HL-60/S4 treated with phorbol 12-myristate 13-acetate at 8.2 ng/mL for 4 days and 3 days (cell line): ENCODE data around the gene C1orf115.
"Not testable (repeated sequence)": the region's sequence is repeated elsewhere in the genome, so short reads cannot be mapped to it uniquely, and the experiment has no call there.

Experiments used
- in situ Hi-C: fragments of 300-500 bp; cut with MboI; formaldehyde crosslinking; loops from 2 replicates; pipeline ENCODE4 v1.15.0; 2022; ENCODE audit warnings: low sequenced_read_pairs

The C1orf115 gene

DNA sequence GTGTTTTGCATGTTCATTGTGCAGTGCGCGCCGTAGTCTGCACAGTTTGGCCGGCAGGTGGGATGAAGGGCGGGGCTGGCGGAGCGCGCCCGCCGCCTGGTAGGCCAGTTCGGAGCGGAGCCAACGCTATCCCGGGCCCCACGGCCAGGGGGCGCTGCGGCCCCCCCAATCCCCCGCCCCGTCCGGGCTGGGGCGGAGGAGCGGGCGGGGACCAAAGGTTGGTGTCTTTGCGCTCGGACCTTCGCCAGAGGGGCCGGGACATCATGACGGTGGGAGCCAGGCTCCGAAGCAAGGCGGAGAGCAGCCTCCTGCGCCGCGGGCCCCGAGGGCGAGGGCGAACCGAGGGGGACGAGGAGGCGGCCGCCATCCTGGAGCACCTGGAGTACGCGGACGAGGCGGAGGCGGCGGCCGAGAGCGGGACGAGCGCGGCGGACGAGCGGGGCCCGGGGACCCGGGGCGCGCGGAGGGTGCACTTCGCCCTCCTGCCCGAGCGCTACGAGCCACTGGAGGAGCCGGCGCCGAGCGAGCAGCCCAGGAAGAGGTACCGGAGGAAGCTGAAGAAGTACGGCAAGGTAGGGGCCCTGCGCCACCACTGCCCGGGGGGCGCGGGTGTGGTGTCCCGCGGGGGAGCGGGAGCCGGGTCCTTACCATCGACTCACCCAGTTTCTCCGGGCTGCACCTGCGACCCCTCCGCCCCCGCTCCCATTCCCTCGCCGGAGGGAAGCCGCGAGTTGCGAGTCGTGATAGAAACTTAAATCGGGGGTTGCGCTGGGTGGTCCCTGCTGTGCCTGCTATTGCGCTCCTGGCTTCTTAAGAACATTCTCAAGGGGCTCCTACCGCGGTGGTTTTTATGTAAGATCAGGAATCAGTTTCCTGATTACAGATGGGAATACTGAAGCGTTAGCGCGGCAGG, at the start of gene C1orf115:
Gene C1orf115 (plus strand): TSS at position 224 of the 913 bp plus-strand sequence. CDS start 40 bp downstream, at position 264.
- in situ Hi-C loops, result no loop called here

GRCh38 chr1:220642285-220642684, 47.9 kb upstream of the C1orf115 start:
- in situ Hi-C loops, result no loop called here

- in situ Hi-C loops, result no loop called here
Measured at GRCh38 chr1:220652995-220653394, 37.2 kb upstream of the C1orf115 start.

DNA sequence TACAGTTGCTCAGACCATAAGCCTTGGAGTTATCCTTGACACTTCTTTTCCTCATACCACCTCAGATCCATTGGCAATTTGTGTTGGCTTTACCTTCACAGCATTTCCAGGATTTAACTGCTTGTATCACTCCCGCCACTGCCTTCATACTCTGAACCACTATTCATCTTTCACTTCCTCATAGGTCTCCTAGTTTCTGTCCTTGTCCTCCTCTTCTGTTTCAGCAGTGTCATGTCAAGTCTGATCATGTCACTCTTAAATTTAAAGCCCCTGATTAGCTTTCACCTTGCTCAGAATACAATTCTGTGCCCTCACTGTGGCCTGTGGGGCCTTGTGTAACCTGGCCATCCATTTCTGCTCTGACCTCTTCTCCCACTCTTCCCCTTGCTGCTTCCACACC, 34.7 kb upstream of the C1orf115 start:
- in situ Hi-C loops, result no loop called here

GRCh38 chr1:220655961-220656740, 34.0 kb upstream of the C1orf115 start:
- in situ Hi-C loops, result no loop called here

DNA sequence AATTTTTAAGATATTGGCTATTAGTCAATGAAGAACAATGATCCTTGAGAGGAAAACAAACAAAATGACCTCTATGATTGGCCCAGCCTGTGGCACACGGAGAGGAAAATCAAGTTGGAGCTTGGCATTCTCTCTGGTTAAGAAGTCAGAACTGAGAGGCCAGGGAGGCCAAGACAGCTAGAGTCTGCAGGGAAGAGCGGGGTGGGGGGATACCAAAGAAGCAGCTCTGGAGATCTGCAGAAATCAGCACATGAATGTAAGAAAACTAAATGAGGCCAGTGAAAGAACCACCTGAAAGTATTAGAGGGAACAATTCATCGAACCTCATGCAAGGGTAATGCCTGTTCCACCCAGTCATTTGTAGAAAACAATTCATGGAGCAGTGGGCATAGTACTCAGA, 23.8 kb upstream of the C1orf115 start:
- in situ Hi-C loops, result no loop called here

- in situ Hi-C loops, result no loop called here
Measured at GRCh38 chr1:220669005-220669404, 21.2 kb upstream of the C1orf115 start.

- in situ Hi-C loops, result no loop called here
Measured at GRCh38 chr1:220670365-220670764, 19.8 kb upstream of the C1orf115 start.

DNA sequence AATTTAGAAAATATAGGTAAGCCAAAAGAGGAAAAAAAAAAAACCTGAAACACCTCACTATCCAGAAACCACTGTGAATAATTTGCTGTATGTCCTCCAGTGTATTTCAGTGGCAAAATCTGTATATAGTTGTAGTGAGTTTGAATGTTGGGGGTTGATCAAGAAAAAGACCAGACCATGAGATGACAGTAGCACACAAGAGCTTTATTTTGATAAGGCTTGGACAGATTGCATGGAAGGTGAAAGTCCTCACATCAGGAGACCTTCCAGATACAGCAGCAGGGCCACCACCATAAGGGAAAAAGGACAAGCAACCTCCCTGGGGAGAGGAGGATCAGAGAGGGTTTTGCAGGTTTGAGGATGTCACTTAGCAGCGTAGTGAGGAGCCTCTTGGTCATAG, 16.2 kb upstream of the C1orf115 start:
- in situ Hi-C loops, result no loop called here

DNA sequence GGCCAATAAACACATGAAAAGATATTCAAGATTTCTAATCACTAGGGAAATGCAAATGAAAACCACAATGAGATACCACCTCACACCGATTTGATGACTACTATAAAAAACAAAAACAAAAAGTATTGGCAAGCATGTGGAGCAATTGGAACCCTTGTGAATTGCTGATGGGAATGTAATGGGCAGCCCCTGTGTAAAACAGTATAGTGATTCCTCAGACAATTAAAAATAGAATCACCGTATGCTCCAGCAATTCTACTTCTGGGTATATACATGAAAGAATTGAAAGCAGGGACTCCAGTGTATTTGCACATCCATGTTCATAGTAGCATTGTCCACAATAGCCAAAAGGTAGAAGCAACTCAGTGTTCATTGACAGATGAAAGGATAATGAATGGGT, 12.9 kb upstream of the C1orf115 start:
- in situ Hi-C loops, result no loop called here

DNA sequence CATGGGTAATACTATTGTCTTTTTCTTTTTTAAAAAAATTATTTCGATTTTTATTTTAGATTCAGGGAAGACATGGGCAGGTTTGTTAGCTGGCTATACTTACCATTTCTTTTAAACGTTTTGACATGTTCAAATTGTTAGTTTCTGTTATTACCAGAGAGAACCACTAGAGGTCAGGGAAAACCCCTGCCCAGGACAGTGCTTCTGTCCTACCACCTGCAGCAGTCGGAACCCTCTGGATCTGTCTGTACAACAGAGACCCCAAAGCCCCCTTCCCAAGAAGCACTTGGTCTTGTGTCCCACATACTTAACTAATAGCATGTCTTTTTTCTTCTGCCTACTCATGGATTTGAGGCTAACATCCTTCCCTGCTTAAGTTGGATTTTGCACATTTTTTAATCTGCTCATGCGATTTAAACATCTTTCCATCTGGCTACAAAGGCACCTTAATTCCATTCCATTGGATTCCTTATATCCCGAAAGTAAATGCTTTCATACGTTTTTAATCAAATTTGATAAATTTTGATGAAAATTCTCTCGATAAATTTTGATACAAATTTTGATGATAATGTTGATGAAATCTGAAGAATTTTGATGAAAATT, 10.0 kb upstream of the C1orf115 start:
- in situ Hi-C loops, result no loop called here

DNA sequence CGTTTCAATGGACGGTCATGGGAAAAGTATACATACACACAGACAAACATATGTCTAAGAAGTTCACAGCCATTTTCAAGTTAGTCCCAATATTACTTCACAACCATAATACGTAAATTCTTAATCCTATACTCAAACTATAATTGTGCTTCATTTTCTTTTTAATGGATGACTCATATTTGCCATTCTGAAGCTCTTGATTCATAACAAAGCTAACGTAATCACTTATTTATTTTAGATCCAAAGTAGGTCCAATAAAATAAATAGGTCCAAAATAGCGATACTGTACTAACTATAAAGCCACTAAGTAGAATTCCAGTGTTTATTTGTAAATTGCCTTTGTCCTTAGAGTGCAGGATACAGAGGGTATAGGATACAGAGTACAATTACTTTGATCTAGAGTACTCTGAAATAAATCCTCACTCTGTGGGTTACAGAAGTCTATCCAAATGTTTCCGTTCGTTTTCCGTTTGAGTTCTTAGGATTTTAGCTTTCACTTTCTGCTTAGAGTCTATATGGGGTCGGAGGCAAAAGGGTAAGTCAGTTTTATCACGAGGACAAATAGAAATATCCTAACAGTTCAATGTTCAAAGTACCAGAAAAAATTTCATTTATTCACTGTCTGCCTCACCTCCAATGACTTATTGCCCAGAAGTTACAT, 8.8 kb upstream of the C1orf115 start:
- in situ Hi-C loops, result no loop called here

DNA sequence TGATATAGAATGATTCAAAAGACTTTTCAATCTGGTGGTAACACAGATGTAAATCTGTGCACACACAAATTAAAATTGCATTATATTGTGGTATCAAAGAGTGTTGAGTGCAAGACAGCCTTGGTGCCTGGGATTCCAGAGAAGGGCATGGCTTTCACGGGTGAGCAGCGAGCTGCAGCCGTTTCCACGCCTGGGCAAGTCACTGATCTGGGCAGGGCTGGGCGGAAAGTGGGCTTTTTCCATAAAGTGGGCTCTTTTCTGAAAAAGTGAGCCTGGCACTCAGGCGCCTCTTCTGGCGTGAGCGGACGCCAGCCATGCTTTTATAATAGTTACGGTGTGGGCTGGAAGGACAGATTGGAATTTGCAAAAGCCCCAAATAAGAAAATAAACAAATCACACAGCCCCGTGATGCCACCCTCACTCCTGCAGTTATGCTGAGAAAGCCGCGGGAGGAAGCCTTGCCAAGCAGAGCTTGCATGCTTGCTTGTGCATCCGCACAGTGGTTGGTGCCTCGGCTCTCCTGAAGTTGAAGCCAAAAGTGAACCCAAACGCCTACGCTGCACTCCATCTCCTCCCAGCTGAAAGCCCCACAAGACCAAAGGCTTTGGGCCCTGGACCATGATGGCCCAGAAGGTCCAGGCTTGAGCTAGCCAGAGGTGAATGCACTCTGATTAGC, 7.1 kb upstream of the C1orf115 start:
- in situ Hi-C loops, result no loop called here

- in situ Hi-C loops, result not testable (repeated sequence)
Measured at GRCh38 chr1:220683716-220684115, 6.4 kb upstream of the C1orf115 start.

DNA sequence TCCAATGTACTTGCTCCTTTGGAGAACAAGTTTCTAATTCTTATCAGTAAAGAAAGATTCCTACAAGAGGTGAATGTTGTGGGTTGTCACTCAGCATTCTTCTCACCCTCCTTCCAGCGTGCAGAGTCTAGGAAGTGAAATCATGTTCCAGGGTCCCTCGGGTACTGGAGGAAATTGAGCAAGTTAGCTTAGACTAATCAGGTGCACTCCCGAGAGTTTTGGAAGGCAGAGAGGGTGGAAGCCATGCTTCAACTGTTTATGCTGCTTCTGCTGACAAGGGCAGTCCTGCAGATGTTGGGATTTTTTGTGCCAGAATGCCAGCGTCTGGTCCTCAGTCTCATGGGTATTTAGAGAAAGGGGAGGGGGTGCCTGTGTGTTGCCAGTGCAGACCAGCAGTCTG, 5.3 kb upstream of the C1orf115 start:
- in situ Hi-C loops, result no loop called here

- in situ Hi-C loops, result no loop called here
Measured at GRCh38 chr1:220685879-220686278, 4.3 kb upstream of the C1orf115 start.

DNA sequence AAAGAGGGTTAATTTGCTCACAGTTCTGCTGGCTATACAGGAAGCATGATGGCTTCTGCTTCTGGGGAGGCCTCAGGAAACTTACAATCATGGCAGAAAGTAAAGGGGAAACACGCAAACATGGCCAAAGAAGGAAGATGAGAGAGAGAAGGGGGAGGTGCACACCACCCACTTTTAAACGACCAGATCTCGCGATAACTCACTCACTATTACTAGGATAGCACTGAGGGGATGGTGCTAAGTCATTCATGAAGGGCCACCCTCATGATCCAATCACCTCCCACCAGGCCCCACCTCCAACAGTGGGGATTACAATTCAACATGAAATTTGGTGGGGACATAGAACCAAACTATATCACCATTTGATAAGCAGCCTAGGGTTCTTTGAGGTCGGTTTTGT, 2.4 kb upstream of the C1orf115 start:
- in situ Hi-C loops, result no loop called here

GRCh38 chr1:220689666-220690065, 497 bp upstream of the C1orf115 start:
- in situ Hi-C loops, result no loop called here

DNA sequence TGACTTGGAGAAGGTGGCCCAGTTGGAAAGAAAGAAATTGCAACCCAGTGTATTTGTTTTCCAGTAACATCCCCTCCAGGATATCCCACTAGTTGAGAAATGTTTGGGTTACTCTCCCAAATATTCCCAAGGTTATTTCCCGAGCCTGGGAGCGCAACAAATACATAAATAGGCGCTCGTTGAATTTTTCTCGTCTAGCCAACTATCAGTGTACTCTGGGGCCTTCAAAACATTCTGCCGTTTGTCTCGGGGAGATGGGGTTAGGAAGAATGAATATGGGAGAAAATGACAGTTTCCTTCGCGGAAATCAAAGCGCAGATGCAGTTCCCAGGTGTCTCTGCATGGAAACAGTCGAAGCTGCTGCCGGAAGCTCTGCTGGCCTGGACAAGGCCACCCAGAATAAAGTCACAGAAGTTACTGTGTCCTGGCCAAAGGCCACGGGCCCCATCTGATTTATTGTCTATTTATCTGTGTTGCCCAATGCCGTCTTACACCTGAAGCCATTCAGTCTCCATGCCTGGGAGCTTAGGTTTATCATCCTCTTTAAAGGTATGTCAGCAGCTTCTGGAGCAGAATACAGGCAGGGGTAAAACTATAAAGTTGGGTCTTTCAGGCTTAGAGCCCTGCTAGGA, 1.0 kb downstream of the C1orf115 start:
- in situ Hi-C loops, result no loop called here
